Activated T-cell treated with anti-CD3 and anti-CD28 coated beads, Interleukin-2, amount 50 U/mL, for 4 hours (primary cell): ENCODE data around the gene CPNE1. TPM values are rescaled to one million over a fixed set of nuclear protein-coding genes. Genes with fewer than 3 reads are reported as not detected.

ENCODE experiments used
- ATAC-seq, 2 donors: fragments of 200-7000 bp; cut with Tn5 transposase; one replicate each; pipeline ENCODE4 v1.10.0; 2021
- DNase-seq: peaks from one replicate; pipeline ENCODE4 v3.0.0-alpha.2; 2020
- H3K27me3 Mint-ChIP-seq: one replicate; pipeline ENCODE4 v1.8.0; 2021; ENCODE audit warnings: low read depth, mixed read lengths
- H3K36me3 Mint-ChIP-seq: one replicate; pipeline ENCODE4 v1.8.0; 2022; ENCODE audit warnings: mixed read lengths; ENCODE audit not compliant: insufficient read depth
- H3K4me1 Mint-ChIP-seq: one replicate; pipeline ENCODE4 v1.8.0; 2021; ENCODE audit warnings: low read depth, mixed read lengths
- H3K4me3 Mint-ChIP-seq: one replicate; pipeline ENCODE4 v1.8.0; 2021; ENCODE audit warnings: mild to moderate bottlenecking, moderate library complexity, mixed read lengths
- H3K9me3 Mint-ChIP-seq: one replicate; pipeline ENCODE4 v1.8.0; 2021; ENCODE audit warnings: mixed read lengths
- total RNA-seq, 3 donors: library from RNA; stranded (reverse); gene quantifications; one replicate each; pipeline ENCODE4 v1.2.1, GENCODE V29; 2021

The CPNE1 gene
- total RNA-seq, 3 donors from 2014 or later: 229 to 264 (median 257) TPM

- H3K4me3 Mint-ChIP-seq: no peak overlapping the region
- peaks cover 7% of the 10 kb centered on the region for H3K4me1 Mint-ChIP-seq
- ATAC-seq: no peak
- no peak for DNase-seq
- H3K36me3 Mint-ChIP-seq: no peaks in the 10 kb centered on the region
- no peaks in the 10 kb centered on the region for H3K9me3 Mint-ChIP-seq
- peaks cover 27% of the 10 kb centered on the region for H3K27me3 Mint-ChIP-seq
These were observed 66.2 kb downstream of the CPNE1 start for GRCh38 chr20:35598476-35598875.

- DNase-seq: no peak
- H3K4me3 Mint-ChIP-seq: no peak overlapping the region
- no peaks in the 10 kb centered on the region for H3K9me3 Mint-ChIP-seq
- H3K36me3 Mint-ChIP-seq: no peaks in the 10 kb centered on the region
- H3K27me3 Mint-ChIP-seq: peaks cover 24% of the 10 kb centered on the region
- peaks cover 7% of the 10 kb centered on the region for H3K4me1 Mint-ChIP-seq
- no peak for ATAC-seq
These were observed 67.5 kb downstream of the CPNE1 start for GRCh38 chr20:35597186-35597585.

- peaks cover under 1% of the 10 kb centered on the region for H3K4me1 Mint-ChIP-seq
- H3K27me3 Mint-ChIP-seq: peaks cover 15% of the 10 kb centered on the region
- no peak overlapping the region for H3K4me3 Mint-ChIP-seq
- DNase-seq (no peak), ATAC-seq (no peak)
- no peaks in the 10 kb centered on the region for H3K36me3 Mint-ChIP-seq
- H3K9me3 Mint-ChIP-seq: no peaks in the 10 kb centered on the region
These were observed 68.8 kb downstream of the CPNE1 start for GRCh38 chr20:35595901-35596300.

- peaks cover 14% of the 10 kb centered on the region for H3K27me3 Mint-ChIP-seq
- no peak overlapping the region for H3K4me3 Mint-ChIP-seq
- DNase-seq (no peak), ATAC-seq (no peak)
- no peaks in the 10 kb centered on the region for H3K36me3 Mint-ChIP-seq
- H3K9me3 Mint-ChIP-seq: no peaks in the 10 kb centered on the region
- no peaks in the 10 kb centered on the region for H3K4me1 Mint-ChIP-seq
These were observed 69.2 kb downstream of the CPNE1 start for GRCh38 chr20:35595456-35595855.

GRCh38 chr20:35592339-35592974 is 72.2 kb downstream of the CPNE1 start:
- no peaks in the 10 kb centered on the region for H3K36me3 Mint-ChIP-seq
- H3K27me3 Mint-ChIP-seq: peaks cover 3% of the 10 kb centered on the region
- H3K4me3 Mint-ChIP-seq: no peak overlapping the region
- no peak for DNase-seq
- no peaks in the 10 kb centered on the region for H3K9me3 Mint-ChIP-seq
- H3K4me1 Mint-ChIP-seq: no peaks in the 10 kb centered on the region
- ATAC-seq: no peak

- Mint-ChIP-seq H3K9me3 (no peaks in the 10 kb centered on the region), H3K4me3 (no peak overlapping the region), H3K4me1 (no peaks in the 10 kb centered on the region), H3K27me3 (no peaks in the 10 kb centered on the region), H3K36me3 (no peaks in the 10 kb centered on the region)
- no peak for DNase-seq
- no peak for ATAC-seq
These were observed 76.3 kb downstream of the CPNE1 start for GRCh38 chr20:35588397-35588796.

GRCh38 chr20:35587436-35587835 is 77.3 kb downstream of the CPNE1 start:
- ATAC-seq: no peak
- H3K4me3 Mint-ChIP-seq: no peak overlapping the region

GRCh38 chr20:35586751-35587425 is 77.8 kb downstream of the CPNE1 start:
- Mint-ChIP-seq H3K9me3 (peaks cover 2% of the 10 kb centered on the region), H3K4me1 (no peaks in the 10 kb centered on the region), H3K4me3 (no peak overlapping the region), H3K27me3 (no peaks in the 10 kb centered on the region), H3K36me3 (no peaks in the 10 kb centered on the region)
- DNase-seq (no peak), ATAC-seq (no peak)

More at GRCh38 chr20:35587436-35587835, 77.3 kb downstream of the CPNE1 start:
- no peaks in the 10 kb centered on the region for H3K27me3 Mint-ChIP-seq
- H3K9me3 Mint-ChIP-seq: no peaks in the 10 kb centered on the region
- no peak for DNase-seq
- no peaks in the 10 kb centered on the region for H3K36me3 Mint-ChIP-seq
- H3K4me1 Mint-ChIP-seq: no peaks in the 10 kb centered on the region

- H3K4me3 Mint-ChIP-seq: no peak overlapping the region
- no peak for DNase-seq
- no peak for ATAC-seq
- H3K4me1 Mint-ChIP-seq: no peaks in the 10 kb centered on the region
- no peaks in the 10 kb centered on the region for H3K27me3 Mint-ChIP-seq
- H3K36me3 Mint-ChIP-seq: no peaks in the 10 kb centered on the region
- peaks cover 10% of the 10 kb centered on the region for H3K9me3 Mint-ChIP-seq
These were observed 80.8 kb downstream of the CPNE1 start for GRCh38 chr20:35583636-35584560.

- H3K36me3 Mint-ChIP-seq: no peaks in the 10 kb centered on the region
- H3K4me3 Mint-ChIP-seq: no peak overlapping the region
- H3K4me1 Mint-ChIP-seq: no peaks in the 10 kb centered on the region
- peaks cover 10% of the 10 kb centered on the region for H3K9me3 Mint-ChIP-seq
- ATAC-seq: no peak
- no peaks in the 10 kb centered on the region for H3K27me3 Mint-ChIP-seq
- DNase-seq: no peak
These were observed 81.8 kb downstream of the CPNE1 start for GRCh38 chr20:35582741-35583404.

- no peaks in the 10 kb centered on the region for H3K27me3 Mint-ChIP-seq
- no peak for ATAC-seq
- no peak for DNase-seq
- no peak overlapping the region for H3K4me3 Mint-ChIP-seq
- H3K9me3 Mint-ChIP-seq: peaks cover 10% of the 10 kb centered on the region
- no peaks in the 10 kb centered on the region for H3K36me3 Mint-ChIP-seq
- H3K4me1 Mint-ChIP-seq: no peaks in the 10 kb centered on the region
These were observed 82.6 kb downstream of the CPNE1 start for GRCh38 chr20:35582131-35582530.

- Mint-ChIP-seq H3K9me3 (peaks cover 10% of the 10 kb centered on the region), H3K27me3 (peaks cover 2% of the 10 kb centered on the region), H3K36me3 (no peaks in the 10 kb centered on the region), H3K4me3 (no peak overlapping the region), H3K4me1 (no peaks in the 10 kb centered on the region)
- no peak for DNase-seq
- no peak for ATAC-seq
These were observed 85.5 kb downstream of the CPNE1 start for GRCh38 chr20:35579196-35579595.

GRCh38 chr20:35578469-35578868 is 86.2 kb downstream of the CPNE1 start:
- ATAC-seq (no peak), DNase-seq (no peak)
- Mint-ChIP-seq H3K4me1 (no peaks in the 10 kb centered on the region), H3K27me3 (peaks cover 2% of the 10 kb centered on the region), H3K36me3 (no peaks in the 10 kb centered on the region), H3K4me3 (no peak overlapping the region), H3K9me3 (peaks cover 10% of the 10 kb centered on the region)

- H3K27me3 Mint-ChIP-seq: peaks cover 2% of the 10 kb centered on the region
- ATAC-seq (no peak), DNase-seq (no peak)
- peaks cover 12% of the 10 kb centered on the region for H3K9me3 Mint-ChIP-seq
- peaks cover 2% of the 10 kb centered on the region for H3K36me3 Mint-ChIP-seq
- no peaks in the 10 kb centered on the region for H3K4me1 Mint-ChIP-seq
- no peak overlapping the region for H3K4me3 Mint-ChIP-seq
These were observed 87.9 kb downstream of the CPNE1 start for GRCh38 chr20:35576816-35577215.
